Gastrocnemius medialis (tissue), 4 donors: ENCODE data around the gene OSBPL2. TPM values are rescaled to one million over a fixed set of nuclear protein-coding genes. Genes with fewer than 3 reads are reported as not detected.

Source experiments
- ATAC-seq, 2 donors: fragments of 150-250 bp; one replicate each; pipeline ENCODE4 v1.9.1; 2016
- DNase-seq, 2 donors: peaks; one replicate each; pipeline ENCODE4 v3.0.0-alpha.2; 2019
- H3K27ac ChIP-seq, 4 donors: fragments of 200-600 bp; sonication (generic); 1 replicate in 1 of 4; 2 replicates in 3 of 4; pipeline ENCODE4 v1.5.1; 2016 to 2018; ENCODE audit warnings: mild to moderate bottlenecking in 2 of 4, moderate library complexity in 1 of 4
- H3K27me3 ChIP-seq, 3 donors: fragments of 200-600 bp; sonication (generic) in 2 of 3; 1 replicate in 1 of 3; 2 replicates in 2 of 3; pipeline versions ENCODE4 v1.5.1 to v1.6.0; 2016 to 2019; ENCODE audit warnings: mild to moderate bottlenecking in 1 of 3, moderate library complexity in 1 of 3
- H3K36me3 ChIP-seq, 2 donors: fragments of 200-600 bp; sonication (generic) in 1 of 2; one replicate each; pipeline ENCODE4 v1.5.1; 2017 to 2018
- H3K4me1 ChIP-seq, 2 donors: fragments of 200-600 bp; sonication (generic) in 1 of 2; one replicate each; pipeline ENCODE4 v1.5.1; 2016 to 2017; ENCODE audit warnings: mild to moderate bottlenecking in 2 of 2
- H3K4me3 ChIP-seq, 4 donors: fragments of 200-600 bp; sonication (generic) in 3 of 4; 1 replicate in 1 of 4; 2 replicates in 3 of 4; pipeline ENCODE4 v1.5.1; 2016 to 2019; ENCODE audit warnings: mild to moderate bottlenecking in 2 of 4
- H3K9me3 ChIP-seq, 3 donors: fragments of 200-600 bp; sonication (generic) in 2 of 3; 1 replicate in 1 of 3; 2 replicates in 2 of 3; pipeline ENCODE4 v1.5.1; 2016 to 2019
- CTCF ChIP-seq, 5 experiments: fragments of 450-650 bp in 3 of 5; fragments of 200-600 bp in 2 of 5; sonication (generic) in 2 of 5; IDR thresholded peaks in 4 of 5; conservative IDR thresholded peaks in 1 of 5; 1 replicate in 4 of 5; 2 replicates in 1 of 5; pipeline ENCODE4 v1.5.1; 2016 to 2019; ENCODE audit warnings: antibody characterized with exemption in 5 of 5, mild to moderate bottlenecking in 3 of 5, moderate library complexity in 3 of 5
- POLR2A ChIP-seq, 2 donors: fragments of 450-650 bp; IDR thresholded peaks; one replicate each; pipeline ENCODE4 v1.6.1; 2017; ENCODE audit warnings: antibody characterized with exemption in 2 of 2, mild to moderate bottlenecking in 2 of 2, moderate library complexity in 2 of 2
- in situ Hi-C, 4 donors: fragments of 200-750 bp; cut with MboI; loops; one replicate each; pipeline versions ENCODE4 v1.15.0 to v1.8.0; 2017; ENCODE audit warnings: low sequenced_read_pairs in 4 of 4
- intact Hi-C: fragments of 100-400 bp; cut with DNase I; formaldehyde crosslinking; loops from one replicate; pipeline ENCODE4 v1.15.1; 2023; ENCODE audit warnings: low total_unique reads
- total RNA-seq, 4 donors: library from RNA; depleted of rRNA; stranded (reverse); fragments of >200 nt; gene quantifications; one replicate each; pipeline versions ENCODE4 v1.1.0 to v1.2.3, GENCODE V29; 2016

Gene OSBPL2
- total RNA-seq, 4 donors from 2014 or later: 15.8 to 26.4 (median 19.6) TPM

GRCh38 chr20:62297449-62298227 lies 59.3 kb downstream of the OSBPL2 start:
- DNase-seq (no peak), ATAC-seq (no peak)
- Histone ChIP-seq H3K4me3 (no peak overlapping the region), H3K36me3 (peaks cover 0 to 43% of the 10 kb centered on the region in 2 donors), H3K27me3 (no peaks in the 10 kb centered on the region), H3K4me1 (no peaks in the 10 kb centered on the region), H3K9me3 (no peaks in the 10 kb centered on the region), H3K27ac (peak overlapping the region in 1 of 4 donors; percentile 18)
- in situ Hi-C loops (loop anchor here in 2 of 4 donors (10.0 to 25.0 kb wide), 2 partner anchors 87 to 90 kb away; partner anchors contain the start of gene RPS21 (in 2 of the 2)), intact Hi-C loops (no loop called here)
- no peak for TF ChIP-seq POLR2A (IDR thresholded peaks at IDR 0.05)

DNA sequence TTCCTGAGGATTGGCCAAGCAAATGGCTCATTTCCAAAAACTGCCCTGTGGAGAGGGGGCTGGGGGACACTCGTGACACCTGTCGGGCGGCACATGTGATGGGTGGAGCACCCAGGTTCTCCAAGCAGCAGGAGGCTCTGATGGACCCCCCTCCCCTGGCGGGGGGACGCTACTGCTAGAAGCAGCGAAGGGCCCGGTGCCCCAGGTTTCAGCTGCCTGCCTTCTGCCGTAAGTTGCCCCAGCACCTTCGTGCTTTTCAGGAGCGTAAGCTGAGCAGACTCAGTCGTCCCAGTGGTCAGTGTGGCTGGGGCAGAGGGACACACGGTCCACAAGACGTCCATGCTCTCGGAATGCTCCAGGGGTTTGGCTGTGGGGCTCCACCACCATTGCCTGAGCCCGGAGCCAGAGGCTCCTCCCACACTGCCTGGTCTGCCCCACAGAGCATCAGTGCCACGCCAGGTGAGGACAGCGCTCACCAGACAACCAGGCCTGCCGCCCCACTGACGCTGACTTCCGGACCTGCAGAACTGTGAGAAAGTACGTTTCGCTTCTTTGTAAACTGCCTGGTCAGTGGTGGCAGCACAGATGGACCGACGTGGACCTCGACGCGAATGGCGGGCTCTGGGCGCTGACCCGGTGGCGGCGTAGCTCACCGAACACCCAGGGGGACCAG lies 60.4 kb downstream of the OSBPL2 start:
- Histone ChIP-seq H3K27me3 (no peaks in the 10 kb centered on the region), H3K27ac (no peak overlapping the region), H3K4me1 (peaks cover 0 to 3% of the 10 kb centered on the region in 2 donors), H3K36me3 (peaks cover 0 to 32% of the 10 kb centered on the region in 2 donors), H3K9me3 (no peaks in the 10 kb centered on the region), H3K4me3 (no peak overlapping the region)
- in situ Hi-C loops: loop anchor here in 2 of 4 donors (10.0 to 25.0 kb wide), 2 partner anchors 86 to 89 kb away; partner anchors contain the start of gene RPS21 (in 2 of the 2)
- intact Hi-C loops: no loop called here
- TF ChIP-seq CTCF (IDR thresholded peaks at IDR 0.05 in 4 of 5, conservative IDR thresholded peaks at IDR 0.05 in 1 of 5) (no peak), POLR2A (IDR thresholded peaks at IDR 0.05) (no peak)
- no peak for DNase-seq
- ATAC-seq: no peak

GRCh38 chr20:62299666-62300236 lies 61.4 kb downstream of the OSBPL2 start:
- DNase-seq (no peak), ATAC-seq (no peak)
- no peak overlapping the region for H3K27ac ChIP-seq
- H3K36me3 ChIP-seq: peaks cover 0 to 24% of the 10 kb centered on the region in 2 donors
- no peak overlapping the region for H3K4me3 ChIP-seq
- peaks cover 10 to 14% of the 10 kb centered on the region in 2 donors for H3K4me1 ChIP-seq
- intact Hi-C loops (loop anchor here (1.0 to 10.0 kb wide), 3 partner anchors 58 to 505 kb away; partner anchors contain the start of gene OGFR), in situ Hi-C loops (loop anchor here in 3 of 4 donors (10.0 to 25.0 kb wide), 2 partner anchors 85 to 88 kb away; partner anchors contain the start of gene RPS21 (in 3 of the 3))
- no peaks in the 10 kb centered on the region for H3K27me3 ChIP-seq
- H3K9me3 ChIP-seq: no peaks in the 10 kb centered on the region
- no peak for TF ChIP-seq POLR2A (IDR thresholded peaks at IDR 0.05)
- TF ChIP-seq CTCF (IDR thresholded peaks at IDR 0.05 in 4 of 5, conservative IDR thresholded peaks at IDR 0.05 in 1 of 5): no peak

DNA sequence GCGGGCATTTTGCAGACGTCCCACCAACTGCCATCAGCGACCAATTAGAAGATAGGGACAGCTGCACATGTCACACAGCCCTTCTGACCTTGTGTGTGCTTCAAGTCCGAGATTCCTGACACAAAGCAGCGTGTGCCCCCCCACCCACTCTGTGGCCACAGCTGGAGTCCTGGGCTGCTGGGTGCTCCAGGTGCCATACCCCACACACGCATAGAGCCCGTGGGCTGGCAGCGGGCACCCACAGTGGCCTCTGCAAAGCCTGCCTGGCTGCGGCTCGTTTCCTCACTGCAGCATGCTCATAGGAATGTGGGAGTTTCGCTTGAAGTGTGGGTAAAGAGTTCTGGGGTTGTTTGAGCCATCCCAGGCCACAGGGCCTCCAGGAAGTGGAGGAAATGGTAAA lies 62.0 kb downstream of the OSBPL2 start:
- Histone ChIP-seq H3K36me3 (peaks cover 0 to 26% of the 10 kb centered on the region in 2 donors), H3K27me3 (no peaks in the 10 kb centered on the region), H3K27ac (peak overlapping the region in 1 of 4 donors; percentile 21), H3K4me3 (no peak overlapping the region), H3K4me1 (peaks cover 16 to 19% of the 10 kb centered on the region in 2 donors), H3K9me3 (no peaks in the 10 kb centered on the region)
- intact Hi-C loops (loop anchor here (1.0 to 10.0 kb wide), 3 partner anchors 59 to 504 kb away; partner anchors contain the start of gene OGFR), in situ Hi-C loops (loop anchor here in 1 of 4 donors (10.0 kb wide), 1 partner anchor 84 kb away; the partner anchor contains the start of gene RPS21)
- TF ChIP-seq CTCF (IDR thresholded peaks at IDR 0.05 in 4 of 5, conservative IDR thresholded peaks at IDR 0.05 in 1 of 5) (no peak), POLR2A (IDR thresholded peaks at IDR 0.05) (no peak)
- ATAC-seq: no peak
- DNase-seq: no peak
